DOHH2 (cell line): ENCODE measurements around the gene NOS3.

ENCODE experiments used
- CTCF ChIP-seq: fragments of 200-600 bp; sonication (generic); IDR thresholded peaks from one replicate; pipeline ENCODE4 v1.5.1; 2014; ENCODE audit warnings: antibody characterized with exemption, mild to moderate bottlenecking, low read depth, low read length; ENCODE audit not compliant: poor library complexity, severe bottlenecking
- EZH2phosphoT487 ChIP-seq: fragments of 200-600 bp; sonication (generic); IDR thresholded peaks from 2 replicates; pipeline ENCODE4 v1.6.1; 2017; ENCODE audit warnings: borderline replicate concordance, mild to moderate bottlenecking, antibody characterized with exemption, low read length, moderate library complexity, mixed read lengths

- TF ChIP-seq EZH2phosphoT487: no peak
- no peak for TF ChIP-seq CTCF
These were observed 47.4 kb upstream of the NOS3 start for GRCh38 chr7:150943453-150943814.
